Progenitor cell of endocrine pancreas (in vitro differentiated cells): ENCODE results near the gene ITIH6. TPM values are rescaled to one million over a fixed set of nuclear protein-coding genes. Genes with fewer than 3 reads are reported as not detected.

Experiments
- DNase-seq: peaks from one replicate; pipeline ENCODE4 v3.0.0; 2021; ENCODE audit warnings: low spot score; ENCODE audit not compliant: unreplicated experiment
- H3K27ac Mint-ChIP-seq: 2 replicates; pipeline ENCODE4 v1.8.0; 2021; ENCODE audit warnings: mild to moderate bottlenecking, moderate library complexity, mixed read lengths
- H3K27me3 Mint-ChIP-seq: 2 replicates; pipeline ENCODE4 v1.8.0; 2021; ENCODE audit warnings: mixed read lengths
- H3K36me3 Mint-ChIP-seq: 2 replicates; pipeline ENCODE4 v1.8.0; 2022; ENCODE audit warnings: mixed read lengths; ENCODE audit not compliant: insufficient read depth
- H3K4me1 Mint-ChIP-seq: 2 replicates; pipeline ENCODE4 v1.8.0; 2021; ENCODE audit warnings: low read depth, mixed read lengths
- H3K4me3 Mint-ChIP-seq: 2 replicates; pipeline ENCODE4 v1.8.0; 2021; ENCODE audit warnings: low read depth, mild to moderate bottlenecking, moderate library complexity, mixed read lengths
- H3K9me3 Mint-ChIP-seq: 2 replicates; pipeline ENCODE4 v1.8.0; 2021; ENCODE audit warnings: low read depth, mixed read lengths
- CTCF ChIP-seq: fragments of 200-600 bp; sonication (generic); IDR thresholded peaks from one replicate; pipeline ENCODE4 v1.5.0; 2021; ENCODE audit warnings: antibody characterized with exemption, mild to moderate bottlenecking; ENCODE audit not compliant: unreplicated experiment
- total RNA-seq: library from RNA; stranded (reverse); gene quantifications from 2 replicates; pipeline ENCODE4 v1.2.1, GENCODE V29; 2021

ITIH6 gene
- total RNA-seq, 1 donor from 2014 or later, result not detected

GRCh38 chrX:54812306-54812705, 14.3 kb upstream of the ITIH6 start:
- no peak for TF ChIP-seq CTCF
- Mint-ChIP-seq H3K4me1 (peaks cover 5% of the 10 kb centered on the region), H3K4me3 (no peak overlapping the region), H3K27ac (no peak overlapping the region), H3K36me3 (peaks cover 25% of the 10 kb centered on the region), H3K9me3 (peaks cover 14% of the 10 kb centered on the region), H3K27me3 (no peaks in the 10 kb centered on the region)
- DNase-seq, result no peak

GRCh38 chrX:54811301-54811885, 13.3 kb upstream of the ITIH6 start:
- Mint-ChIP-seq H3K4me1 (peaks cover 5% of the 10 kb centered on the region), H3K36me3 (peaks cover 22% of the 10 kb centered on the region), H3K27ac (no peak overlapping the region), H3K4me3 (no peak overlapping the region), H3K27me3 (no peaks in the 10 kb centered on the region), H3K9me3 (peaks cover 16% of the 10 kb centered on the region)
- DNase-seq, result no peak
- TF ChIP-seq CTCF, result no peak

- Mint-ChIP-seq H3K9me3 (peaks cover 17% of the 10 kb centered on the region), H3K27me3 (no peaks in the 10 kb centered on the region)
These were observed 12.5 kb upstream of the ITIH6 start for GRCh38 chrX:54810532-54810931.

GRCh38 chrX:54808605-54809483, 10.8 kb upstream of the ITIH6 start:
- peak overlapping the region; percentile 99 for H3K27ac Mint-ChIP-seq
- TF ChIP-seq CTCF, result no peak
- H3K4me3 Mint-ChIP-seq, result peak overlapping the region; percentile 92
- H3K27me3 Mint-ChIP-seq, result no peaks in the 10 kb centered on the region
- DNase-seq, result peak; percentile 82
- H3K4me1 Mint-ChIP-seq, result peaks cover 10% of the 10 kb centered on the region
- H3K9me3 Mint-ChIP-seq, result peaks cover 19% of the 10 kb centered on the region
- peaks cover 13% of the 10 kb centered on the region for H3K36me3 Mint-ChIP-seq

More at GRCh38 chrX:54810532-54810931, 12.5 kb upstream of the ITIH6 start:
- peak overlapping the region; percentile 19 for H3K4me3 Mint-ChIP-seq
- peaks cover 13% of the 10 kb centered on the region for H3K36me3 Mint-ChIP-seq
- no peak for TF ChIP-seq CTCF
- H3K4me1 Mint-ChIP-seq, result peaks cover 7% of the 10 kb centered on the region
- H3K27ac Mint-ChIP-seq, result no peak overlapping the region
- no peak for DNase-seq

- no peak for TF ChIP-seq CTCF
- Mint-ChIP-seq H3K36me3 (peaks cover 10% of the 10 kb centered on the region), H3K9me3 (peaks cover 19% of the 10 kb centered on the region), H3K27ac (peak overlapping the region; percentile 99), H3K4me3 (peak overlapping the region; percentile 92), H3K4me1 (peaks cover 13% of the 10 kb centered on the region), H3K27me3 (no peaks in the 10 kb centered on the region)
- peak; percentile 61 for DNase-seq
These were observed 10.1 kb upstream of the ITIH6 start for GRCh38 chrX:54808109-54808604.
